ENCODE measurements around the gene PMM2.

PMM2 gene

GRCh38 chr16:8763899-8764298 lies 33.7 kb upstream of the PMM2 start:
- intact Hi-C loops (cut with DNase I; ENCODE audit: low total_unique reads): no loop called here
- Histone ChIP-seq H3K9me3 (no peaks in the 10 kb centered on the region), H3K27ac (no peak overlapping the region), H3K27me3 (no peaks in the 10 kb centered on the region), H3K36me3 (peaks cover 7 to 76% (median 21%) of the 10 kb centered on the region in 3 donors), H3K4me1 (no peaks in the 10 kb centered on the region), H3K4me3 (no peak overlapping the region)
- DNase-seq: no peak
- TF ChIP-seq CTCF (IDR thresholded peaks at IDR 0.05): no peak

GRCh38 chr16:8764525-8765250 lies 33.0 kb upstream of the PMM2 start:
- Histone ChIP-seq H3K4me3 (no peak overlapping the region), H3K4me1 (no peaks in the 10 kb centered on the region), H3K27me3 (no peaks in the 10 kb centered on the region), H3K27ac (no peak overlapping the region), H3K36me3 (peaks cover 7 to 76% (median 22%) of the 10 kb centered on the region in 3 donors), H3K9me3 (no peaks in the 10 kb centered on the region)
- intact Hi-C loops (cut with DNase I; ENCODE audit: low total_unique reads): no loop called here
- DNase-seq: no peak
- no peak for TF ChIP-seq CTCF (IDR thresholded peaks at IDR 0.05)

- no peak for DNase-seq
- H3K4me1 ChIP-seq: no peaks in the 10 kb centered on the region
- peaks cover 0 to 80% (median 22%) of the 10 kb centered on the region in 3 donors for H3K36me3 ChIP-seq
- H3K27me3 ChIP-seq: no peaks in the 10 kb centered on the region
- no peak overlapping the region for H3K4me3 ChIP-seq
- no peak overlapping the region for H3K27ac ChIP-seq
- intact Hi-C loops (cut with DNase I; ENCODE audit: low total_unique reads): no loop called here
- TF ChIP-seq CTCF (IDR thresholded peaks at IDR 0.05): no peak
- H3K9me3 ChIP-seq: no peaks in the 10 kb centered on the region
Observed at GRCh38 chr16:8767176-8767575, 30.5 kb upstream of the PMM2 start.

GRCh38 chr16:8768283-8768682 lies 29.4 kb upstream of the PMM2 start:
- intact Hi-C loops (cut with DNase I; ENCODE audit: low total_unique reads): no loop called here
- Histone ChIP-seq H3K27ac (no peak overlapping the region), H3K27me3 (no peaks in the 10 kb centered on the region), H3K4me1 (no peaks in the 10 kb centered on the region), H3K4me3 (no peak overlapping the region), H3K36me3 (peaks cover 0 to 91% (median 22%) of the 10 kb centered on the region in 3 donors), H3K9me3 (no peaks in the 10 kb centered on the region)
- no peak for DNase-seq
- no peak for TF ChIP-seq CTCF (IDR thresholded peaks at IDR 0.05)

GRCh38 chr16:8768692-8769091 lies 28.9 kb upstream of the PMM2 start:
- Histone ChIP-seq H3K9me3 (no peaks in the 10 kb centered on the region), H3K27me3 (no peaks in the 10 kb centered on the region), H3K36me3 (peaks cover 0 to 94% (median 22%) of the 10 kb centered on the region in 3 donors), H3K4me3 (no peak overlapping the region), H3K4me1 (no peaks in the 10 kb centered on the region), H3K27ac (no peak overlapping the region)
- intact Hi-C loops (cut with DNase I; ENCODE audit: low total_unique reads): no loop called here
- TF ChIP-seq CTCF (IDR thresholded peaks at IDR 0.05): no peak
- no peak for DNase-seq
